Ishikawa (cell line): ENCODE results near the gene ILK.

ENCODE experiments used
- CEBPB ChIP-seq: IDR thresholded peaks from 2 replicates; pipeline ENCODE4 v1.6.1; 2012
- CREB1 ChIP-seq: IDR thresholded peaks from 2 replicates; pipeline ENCODE4 v1.6.1; 2012; ENCODE audit warnings: low read depth
- EP300 ChIP-seq: IDR thresholded peaks from 2 replicates; pipeline ENCODE4 v1.6.1; 2012; ENCODE audit warnings: borderline replicate concordance
- FOXM1 ChIP-seq: IDR thresholded peaks from 2 replicates; pipeline ENCODE4 v1.6.1; 2012; ENCODE audit warnings: low read depth, borderline replicate concordance
- MAX ChIP-seq: IDR thresholded peaks from 2 replicates; pipeline ENCODE4 v1.6.1; 2012
- RAD21 ChIP-seq: IDR thresholded peaks from 2 replicates; pipeline ENCODE4 v1.6.1; 2012; ENCODE audit warnings: low read depth
- TAF1 ChIP-seq: IDR thresholded peaks from 2 replicates; pipeline ENCODE4 v1.6.1; 2012; ENCODE audit warnings: low read depth, mild to moderate bottlenecking
- TCF12 ChIP-seq: IDR thresholded peaks from 2 replicates; pipeline ENCODE4 v1.6.1; 2012; ENCODE audit warnings: low read depth
- YY1 ChIP-seq: IDR thresholded peaks from 2 replicates; pipeline ENCODE4 v1.6.1; 2012; ENCODE audit warnings: low read depth

- TF ChIP-seq CREB1, result no peak
- no peak for TF ChIP-seq YY1
- no peak for TF ChIP-seq MAX
- TF ChIP-seq TCF12, result no peak
- TF ChIP-seq EP300, result no peak
- no peak for TF ChIP-seq TAF1
- no peak for TF ChIP-seq CEBPB
- no peak for TF ChIP-seq RAD21
- TF ChIP-seq FOXM1, result no peak
Measured at GRCh38 chr11:6653656-6654055, 50.1 kb downstream of the ILK start.
